ENCODE results near the gene IFNAR1. TPM values are rescaled to one million over a fixed set of nuclear protein-coding genes. Genes with fewer than 3 reads are reported as not detected.

IFNAR1 gene
- total RNA-seq, 1 experiment from 2014 or later = 30.0 TPM

GRCh38 chr21:33309778-33310177 lies 15.0 kb upstream of the IFNAR1 start:
- no peak overlapping the region for H3K4me3 Mint-ChIP-seq (ENCODE audit: unreplicated experiment)
- H3K36me3 Mint-ChIP-seq (ENCODE audit: insufficient read depth, unreplicated experiment) = no peaks in the 10 kb centered on the region
- BruUV-seq (replicated peaks) = no TSS peak
- no peak overlapping the region for H3K27ac Mint-ChIP-seq (ENCODE audit: low read depth, unreplicated experiment)
- TF ChIP-seq CTCF (IDR thresholded peaks at IDR 0.05; ENCODE audit: unreplicated experiment) = no peak
- H3K9me3 Mint-ChIP-seq (ENCODE audit: unreplicated experiment) = no peaks in the 10 kb centered on the region
- ChIA-PET POLR2A (no interaction called here), CTCF (interaction anchor here (0.6 kb wide), 1 partner anchor 10 kb away, joined by 5 read pairs; no protein-coding TSS in a partner anchor)
- intact Hi-C loops (cut with micrococcal nuclease) = no loop called here
- peaks cover 9% of the 10 kb centered on the region for H3K27me3 Mint-ChIP-seq (ENCODE audit: insufficient read depth, unreplicated experiment)
- H3K4me1 Mint-ChIP-seq (ENCODE audit: insufficient read depth, unreplicated experiment) = no peaks in the 10 kb centered on the region
- no peak for DNase-seq (ENCODE audit: unreplicated experiment)

GRCh38 chr21:33312121-33312520 lies 12.6 kb upstream of the IFNAR1 start:
- DNase-seq (ENCODE audit: unreplicated experiment) = no peak
- TF ChIP-seq CTCF (IDR thresholded peaks at IDR 0.05; ENCODE audit: unreplicated experiment) = no peak
- intact Hi-C loops (cut with micrococcal nuclease) = no loop called here
- H3K27me3 Mint-ChIP-seq (ENCODE audit: insufficient read depth, unreplicated experiment) = peaks cover 13% of the 10 kb centered on the region
- ChIA-PET POLR2A (no interaction called here), CTCF (no interaction called here)
- no peaks in the 10 kb centered on the region for H3K36me3 Mint-ChIP-seq (ENCODE audit: insufficient read depth, unreplicated experiment)
- H3K9me3 Mint-ChIP-seq (ENCODE audit: unreplicated experiment) = no peaks in the 10 kb centered on the region
- no peaks in the 10 kb centered on the region for H3K4me1 Mint-ChIP-seq (ENCODE audit: insufficient read depth, unreplicated experiment)
- H3K4me3 Mint-ChIP-seq (ENCODE audit: unreplicated experiment) = no peak overlapping the region
- BruUV-seq (replicated peaks) = no TSS peak
- H3K27ac Mint-ChIP-seq (ENCODE audit: low read depth, unreplicated experiment) = no peak overlapping the region

- no peak for TF ChIP-seq CTCF (IDR thresholded peaks at IDR 0.05; ENCODE audit: unreplicated experiment)
- Mint-ChIP-seq H3K9me3 (ENCODE audit: unreplicated experiment) (no peaks in the 10 kb centered on the region), H3K27me3 (ENCODE audit: insufficient read depth, unreplicated experiment) (peaks cover 13% of the 10 kb centered on the region), H3K36me3 (ENCODE audit: insufficient read depth, unreplicated experiment) (no peaks in the 10 kb centered on the region), H3K27ac (ENCODE audit: low read depth, unreplicated experiment) (no peak overlapping the region), H3K4me1 (ENCODE audit: insufficient read depth, unreplicated experiment) (no peaks in the 10 kb centered on the region), H3K4me3 (ENCODE audit: unreplicated experiment) (no peak overlapping the region)
- CTCF ChIA-PET = no interaction called here
- DNase-seq (ENCODE audit: unreplicated experiment) = no peak
- intact Hi-C loops (cut with micrococcal nuclease) = no loop called here
- BruUV-seq (replicated peaks) = no TSS peak
- POLR2A ChIA-PET = no interaction called here
Measured at GRCh38 chr21:33313183-33313582, 11.6 kb upstream of the IFNAR1 start.

GRCh38 chr21:33313611-33314010 lies 11.2 kb upstream of the IFNAR1 start:
- TF ChIP-seq CTCF (IDR thresholded peaks at IDR 0.05; ENCODE audit: unreplicated experiment) = no peak
- Mint-ChIP-seq H3K9me3 (ENCODE audit: unreplicated experiment) (no peaks in the 10 kb centered on the region), H3K27me3 (ENCODE audit: insufficient read depth, unreplicated experiment) (peaks cover 13% of the 10 kb centered on the region), H3K27ac (ENCODE audit: low read depth, unreplicated experiment) (no peak overlapping the region), H3K4me1 (ENCODE audit: insufficient read depth, unreplicated experiment) (no peaks in the 10 kb centered on the region), H3K36me3 (ENCODE audit: insufficient read depth, unreplicated experiment) (no peaks in the 10 kb centered on the region), H3K4me3 (ENCODE audit: unreplicated experiment) (no peak overlapping the region)
- DNase-seq (ENCODE audit: unreplicated experiment) = no peak
- BruUV-seq (replicated peaks) = no TSS peak
- CTCF ChIA-PET = no interaction called here
- POLR2A ChIA-PET = interaction anchor here (0.8 kb wide), 1 partner anchor 11 kb away, joined by 5 read pairs; the partner anchor contains the start of gene IFNAR1
- intact Hi-C loops (cut with micrococcal nuclease) = no loop called here
